ENCODE results near the gene KPNA5.

The KPNA5 gene

GRCh38 chr6:116761779-116762178, 80.8 kb downstream of the KPNA5 start:
- DNase-seq (ENCODE audit: low read depth, low spot score), result no peak
- no peaks in the 10 kb centered on the region for H3K36me3 ChIP-seq (ENCODE audit: control insufficient read depth, insufficient read depth, low read length)
- peaks cover 17% of the 10 kb centered on the region; the same call in 1 of the 2 replicates for H3K27me3 ChIP-seq (ENCODE audit: control insufficient read depth, insufficient read depth, low read length)
- H3K4me1 ChIP-seq (ENCODE audit: control insufficient read depth, insufficient read depth, low read length), result no peaks in the 10 kb centered on the region
- no peak overlapping the region for H3K27ac ChIP-seq (ENCODE audit: low read length)
- no peaks in the 10 kb centered on the region for H3K9me3 ChIP-seq (ENCODE audit: control insufficient read depth, insufficient read depth, low read length)
- H3K4me3 ChIP-seq (ENCODE audit: low read length), result no peak overlapping the region
- WGBS (ENCODE audit: insufficient coverage, insufficient read length), result no CpG with 5 or more reads among the region's 4 CpGs

- no peak overlapping the region for H3K4me3 ChIP-seq (ENCODE audit: low read length)
- H3K27ac ChIP-seq (ENCODE audit: low read length), result no peak overlapping the region
- H3K27me3 ChIP-seq (ENCODE audit: control insufficient read depth, insufficient read depth, low read length), result peaks cover 17% of the 10 kb centered on the region; the same call in 1 of the 2 replicates
- H3K36me3 ChIP-seq (ENCODE audit: control insufficient read depth, insufficient read depth, low read length), result no peaks in the 10 kb centered on the region
- DNase-seq (ENCODE audit: low read depth, low spot score), result no peak
- H3K9me3 ChIP-seq (ENCODE audit: control insufficient read depth, insufficient read depth, low read length), result no peaks in the 10 kb centered on the region
- no peaks in the 10 kb centered on the region for H3K4me1 ChIP-seq (ENCODE audit: control insufficient read depth, insufficient read depth, low read length)
- no CpG with 5 or more reads among the region's 1 CpG for WGBS (ENCODE audit: insufficient coverage, insufficient read length)
Observed at GRCh38 chr6:116762235-116762634, 81.2 kb downstream of the KPNA5 start.

- DNase-seq (ENCODE audit: low read depth, low spot score), result no peak
- Histone ChIP-seq H3K4me1 (ENCODE audit: control insufficient read depth, insufficient read depth, low read length) (no peaks in the 10 kb centered on the region), H3K9me3 (ENCODE audit: control insufficient read depth, insufficient read depth, low read length) (no peaks in the 10 kb centered on the region), H3K36me3 (ENCODE audit: control insufficient read depth, insufficient read depth, low read length) (no peaks in the 10 kb centered on the region), H3K4me3 (ENCODE audit: low read length) (no peak overlapping the region), H3K27me3 (ENCODE audit: control insufficient read depth, insufficient read depth, low read length) (peaks cover 17% of the 10 kb centered on the region; the same call in 1 of the 2 replicates), H3K27ac (ENCODE audit: low read length) (no peak overlapping the region)
Observed at GRCh38 chr6:116763048-116763447, 82.0 kb downstream of the KPNA5 start.

- H3K9me3 ChIP-seq (ENCODE audit: control insufficient read depth, insufficient read depth, low read length), result no peaks in the 10 kb centered on the region
- no CpG with 5 or more reads among the region's 11 CpGs for WGBS (ENCODE audit: insufficient coverage, insufficient read length)
- H3K36me3 ChIP-seq (ENCODE audit: control insufficient read depth, insufficient read depth, low read length), result no peaks in the 10 kb centered on the region
- H3K27ac ChIP-seq (ENCODE audit: low read length), result no peak overlapping the region
- H3K27me3 ChIP-seq (ENCODE audit: control insufficient read depth, insufficient read depth, low read length), result peaks cover 17% of the 10 kb centered on the region; the same call in 1 of the 2 replicates
- no peak for DNase-seq (ENCODE audit: low read depth, low spot score)
- H3K4me1 ChIP-seq (ENCODE audit: control insufficient read depth, insufficient read depth, low read length), result no peaks in the 10 kb centered on the region
- H3K4me3 ChIP-seq (ENCODE audit: low read length), result peak overlapping the region; percentile 62; the same call in 1 of the 2 replicates
Observed at GRCh38 chr6:116763906-116764628, 83.1 kb downstream of the KPNA5 start.

GRCh38 chr6:116764629-116764960, 83.6 kb downstream of the KPNA5 start:
- Histone ChIP-seq H3K36me3 (ENCODE audit: control insufficient read depth, insufficient read depth, low read length) (no peaks in the 10 kb centered on the region), H3K9me3 (ENCODE audit: control insufficient read depth, insufficient read depth, low read length) (no peaks in the 10 kb centered on the region), H3K27ac (ENCODE audit: low read length) (no peak overlapping the region), H3K4me1 (ENCODE audit: control insufficient read depth, insufficient read depth, low read length) (no peaks in the 10 kb centered on the region), H3K4me3 (ENCODE audit: low read length) (peak overlapping the region; percentile 62; the same call in 1 of the 2 replicates), H3K27me3 (ENCODE audit: control insufficient read depth, insufficient read depth, low read length) (peaks cover 17% of the 10 kb centered on the region; the same call in 1 of the 2 replicates)
- no CpG with 5 or more reads among the region's 19 CpGs for whole genome bisulfite sequencing (ENCODE audit: insufficient coverage, insufficient read length)
- no peak for DNase-seq (ENCODE audit: low read depth, low spot score)

- Histone ChIP-seq H3K4me3 (ENCODE audit: low read length) (peak within 1 kb of the TSS; percentile 62; the same call in 1 of the 2 replicates), H3K27ac (ENCODE audit: low read length) (no peak within 1 kb of the TSS), H3K9me3 (ENCODE audit: control insufficient read depth, insufficient read depth, low read length) (no peaks in the 10 kb centered on the region), H3K36me3 (ENCODE audit: control insufficient read depth, insufficient read depth, low read length) (no peaks in the 10 kb centered on the region), H3K27me3 (ENCODE audit: control insufficient read depth, insufficient read depth, low read length) (peaks cover 17% of the 10 kb centered on the region; the same call in 1 of the 2 replicates), H3K4me1 (ENCODE audit: control insufficient read depth, insufficient read depth, low read length) (no peaks in the 10 kb centered on the region)
- no CpG with 5 or more reads among the region's 89 CpGs for WGBS (ENCODE audit: insufficient coverage, insufficient read length)
- DNase-seq (ENCODE audit: low read depth, low spot score), result no peak
Observed at GRCh38 chr6:116764961-116765841, 84.2 kb downstream of the KPNA5 start, which contains the start of gene FAM162B. TSS of gene FAM162B (minus strand) at chr6:116765719. CDS start at chr6:116765576, 143 bp downstream.

GRCh38 chr6:116766506-116767176, 85.6 kb downstream of the KPNA5 start:
- Histone ChIP-seq H3K27me3 (ENCODE audit: control insufficient read depth, insufficient read depth, low read length) (peaks cover 17% of the 10 kb centered on the region; the same call in 1 of the 2 replicates), H3K27ac (ENCODE audit: low read length) (no peak overlapping the region), H3K36me3 (ENCODE audit: control insufficient read depth, insufficient read depth, low read length) (no peaks in the 10 kb centered on the region), H3K9me3 (ENCODE audit: control insufficient read depth, insufficient read depth, low read length) (no peaks in the 10 kb centered on the region), H3K4me1 (ENCODE audit: control insufficient read depth, insufficient read depth, low read length) (no peaks in the 10 kb centered on the region), H3K4me3 (ENCODE audit: low read length) (no peak overlapping the region)
- WGBS (ENCODE audit: insufficient coverage, insufficient read length), result no CpG with 5 or more reads among the region's 5 CpGs
- DNase-seq (ENCODE audit: low read depth, low spot score), result no peak

GRCh38 chr6:116767715-116768114, 86.7 kb downstream of the KPNA5 start:
- Histone ChIP-seq H3K4me3 (ENCODE audit: low read length) (no peak overlapping the region), H3K9me3 (ENCODE audit: control insufficient read depth, insufficient read depth, low read length) (no peaks in the 10 kb centered on the region), H3K27me3 (ENCODE audit: control insufficient read depth, insufficient read depth, low read length) (peaks cover 17% of the 10 kb centered on the region; the same call in 1 of the 2 replicates), H3K36me3 (ENCODE audit: control insufficient read depth, insufficient read depth, low read length) (no peaks in the 10 kb centered on the region), H3K4me1 (ENCODE audit: control insufficient read depth, insufficient read depth, low read length) (no peaks in the 10 kb centered on the region), H3K27ac (ENCODE audit: low read length) (no peak overlapping the region)
- DNase-seq (ENCODE audit: low read depth, low spot score), result no peak
- no CpG with 5 or more reads among the region's 2 CpGs for WGBS (ENCODE audit: insufficient coverage, insufficient read length)

GRCh38 chr6:116772450-116772849, 91.4 kb downstream of the KPNA5 start:
- Histone ChIP-seq H3K27me3 (ENCODE audit: control insufficient read depth, insufficient read depth, low read length) (no peaks in the 10 kb centered on the region), H3K36me3 (ENCODE audit: control insufficient read depth, insufficient read depth, low read length) (no peaks in the 10 kb centered on the region), H3K4me3 (ENCODE audit: low read length) (no peak overlapping the region), H3K27ac (ENCODE audit: low read length) (no peak overlapping the region), H3K9me3 (ENCODE audit: control insufficient read depth, insufficient read depth, low read length) (no peaks in the 10 kb centered on the region), H3K4me1 (ENCODE audit: control insufficient read depth, insufficient read depth, low read length) (no peaks in the 10 kb centered on the region)
- no peak for DNase-seq (ENCODE audit: low read depth, low spot score)
- WGBS (ENCODE audit: insufficient coverage, insufficient read length), result no CpG with 5 or more reads among the region's 1 CpG

GRCh38 chr6:116773886-116774285, 92.9 kb downstream of the KPNA5 start:
- no CpG with 5 or more reads among the region's 1 CpG for WGBS (ENCODE audit: insufficient coverage, insufficient read length)

More at GRCh38 chr6:116773886-116774285, 92.9 kb downstream of the KPNA5 start:
- no peak overlapping the region for H3K27ac ChIP-seq (ENCODE audit: low read length)
- DNase-seq (ENCODE audit: low read depth, low spot score), result no peak
- H3K9me3 ChIP-seq (ENCODE audit: control insufficient read depth, insufficient read depth, low read length), result no peaks in the 10 kb centered on the region
- H3K4me1 ChIP-seq (ENCODE audit: control insufficient read depth, insufficient read depth, low read length), result no peaks in the 10 kb centered on the region
- H3K4me3 ChIP-seq (ENCODE audit: low read length), result no peak overlapping the region
- H3K36me3 ChIP-seq (ENCODE audit: control insufficient read depth, insufficient read depth, low read length), result no peaks in the 10 kb centered on the region
- no peaks in the 10 kb centered on the region for H3K27me3 ChIP-seq (ENCODE audit: control insufficient read depth, insufficient read depth, low read length)

All from iPS DF 6.9 (cell line).